Keratinocyte (primary cell): ENCODE measurements around the gene FBXL2. TPM values are rescaled to one million over a fixed set of nuclear protein-coding genes. Genes with fewer than 3 reads are reported as not detected.

ENCODE experiments used
- DNase-seq: peaks from one replicate; pipeline ENCODE4 v3.0.0-alpha.2; 2011; ENCODE audit warnings: low read depth, missing footprints, low spot score
- FAIRE-seq: peaks from 2 replicates; lab custom pipeline; 2011; peaks lifted over from hg19 to GRCh38; lab: Jason Lieb, UNC
- H2AFZ ChIP-seq: 2 replicates; pipeline ENCODE4 v1.6.0; 2012; ENCODE audit warnings: low read length, control low read depth, inconsistent platforms; ENCODE audit not compliant: control insufficient read depth
- H3K27ac ChIP-seq: 2 replicates; pipeline ENCODE4 v1.5.1; 2011; ENCODE audit warnings: low read length; ENCODE audit not compliant: control insufficient read depth, insufficient read depth
- H3K27me3 ChIP-seq: 3 replicates; pipeline ENCODE4 v1.6.0; 2011; ENCODE audit warnings: low read length; ENCODE audit not compliant: control insufficient read depth, insufficient read depth; ENCODE audit errors: extremely low read depth
- H3K36me3 ChIP-seq, 2 experiments: 2 replicates in 1 of 2; 3 replicates in 1 of 2; pipeline ENCODE4 v1.5.1; 2011; ENCODE audit warnings: low read length in 2 of 2, mild to moderate bottlenecking in 1 of 2; ENCODE audit not compliant: control insufficient read depth in 2 of 2, insufficient read depth in 2 of 2; ENCODE audit errors: extremely low read depth in 1 of 2
- H3K4me1 ChIP-seq: 3 replicates; pipeline ENCODE4 v1.5.1; 2011; ENCODE audit warnings: low read length; ENCODE audit not compliant: control insufficient read depth, insufficient read depth; ENCODE audit errors: extremely low read depth
- H3K4me2 ChIP-seq: 3 replicates; pipeline ENCODE4 v1.6.0; 2011; ENCODE audit warnings: low read depth, low read length; ENCODE audit not compliant: control insufficient read depth, insufficient read depth; ENCODE audit errors: extremely low read depth
- H3K4me3 ChIP-seq, 3 experiments: fragments of 200-600 bp in 1 of 3; sonication (generic) in 1 of 3; 2 replicates in 2 of 3; 3 replicates in 1 of 3; pipeline ENCODE4 v1.5.1; 2011 to 2016; ENCODE audit warnings: low read length in 3 of 3, mild to moderate bottlenecking in 3 of 3, control low read depth in 2 of 3, inconsistent platforms in 1 of 3, low read depth in 1 of 3, mixed read lengths in 1 of 3, mixed run types in 1 of 3, moderate library complexity in 1 of 3; ENCODE audit not compliant: control insufficient read depth in 2 of 3, insufficient read depth in 2 of 3; ENCODE audit errors: extremely low read depth in 1 of 3
- H3K79me2 ChIP-seq: 2 replicates; pipeline ENCODE4 v1.6.0; 2012; ENCODE audit warnings: low read length; ENCODE audit not compliant: control insufficient read depth, insufficient read depth
- H3K9ac ChIP-seq: 3 replicates; pipeline ENCODE4 v1.6.0; 2011; ENCODE audit warnings: low read length; ENCODE audit not compliant: control insufficient read depth, insufficient read depth; ENCODE audit errors: extremely low read depth
- H3K9me1 ChIP-seq: 3 replicates; pipeline ENCODE4 v1.6.0; 2011; ENCODE audit warnings: low read length; ENCODE audit not compliant: control insufficient read depth, insufficient read depth; ENCODE audit errors: extremely low read depth
- H3K9me3 ChIP-seq: 2 replicates; pipeline ENCODE4 v1.5.1; 2012; ENCODE audit warnings: low read depth, low read length; ENCODE audit not compliant: control insufficient read depth
- H4K20me1 ChIP-seq: 3 replicates; pipeline ENCODE4 v1.6.0; 2011; ENCODE audit warnings: low read length; ENCODE audit not compliant: control insufficient read depth, insufficient read depth; ENCODE audit errors: extremely low read depth
- CTCF ChIP-seq, 3 experiments: IDR thresholded peaks in 1 of 3; conservative IDR thresholded peaks in 1 of 3; optimal IDR thresholded peaks in 1 of 3; 2 replicates in 2 of 3; 3 replicates in 1 of 3; pipeline versions ENCODE3 to v1.5.1; 2011; ENCODE audit warnings: low read length in 3 of 3, mild to moderate bottlenecking in 3 of 3, moderate library complexity in 2 of 3, control low read depth in 1 of 3, inconsistent platforms in 1 of 3; ENCODE audit not compliant: insufficient read depth in 2 of 3; ENCODE audit errors: extremely low read depth in 1 of 3
- EZH2 ChIP-seq: IDR thresholded peaks from one replicate; pipeline ENCODE4 v1.6.1; 2012; ENCODE audit warnings: inconsistent platforms, mild to moderate bottlenecking, low read length, moderate library complexity
- dilution Hi-C: fragments of 300-500 bp; cut with MboI; formaldehyde crosslinking; loops from one replicate; pipeline ENCODE4 v1.7.0; 2020; ENCODE audit warnings: low sequenced_read_pairs; ENCODE audit not compliant: extremely low pct_ligation_motif_present
- polyA plus RNA-seq, 5 experiments: library from polyadenylated mRNA; depleted of rRNA in 3 of 5; stranded (reverse) in 3 of 5; stranded (forward) in 1 of 5; unstranded in 1 of 5; fragments of >200 nt; gene quantifications; 1 replicate in 1 of 5; 2 replicates in 3 of 5; 3 replicates in 1 of 5; pipeline versions ENCODE4 v1.2.1 to v1.2.3, GENCODE V29; 2011 to 2012; ENCODE audit warnings: missing spikeins in 2 of 5, low read depth in 1 of 5, low replicate concordance in 1 of 5

FBXL2 gene
- polyA plus RNA-seq, 1 donor (not counting 4 experiments of a cell fraction or from before 2014, with no cell fraction given): 25.9 TPM

DNA sequence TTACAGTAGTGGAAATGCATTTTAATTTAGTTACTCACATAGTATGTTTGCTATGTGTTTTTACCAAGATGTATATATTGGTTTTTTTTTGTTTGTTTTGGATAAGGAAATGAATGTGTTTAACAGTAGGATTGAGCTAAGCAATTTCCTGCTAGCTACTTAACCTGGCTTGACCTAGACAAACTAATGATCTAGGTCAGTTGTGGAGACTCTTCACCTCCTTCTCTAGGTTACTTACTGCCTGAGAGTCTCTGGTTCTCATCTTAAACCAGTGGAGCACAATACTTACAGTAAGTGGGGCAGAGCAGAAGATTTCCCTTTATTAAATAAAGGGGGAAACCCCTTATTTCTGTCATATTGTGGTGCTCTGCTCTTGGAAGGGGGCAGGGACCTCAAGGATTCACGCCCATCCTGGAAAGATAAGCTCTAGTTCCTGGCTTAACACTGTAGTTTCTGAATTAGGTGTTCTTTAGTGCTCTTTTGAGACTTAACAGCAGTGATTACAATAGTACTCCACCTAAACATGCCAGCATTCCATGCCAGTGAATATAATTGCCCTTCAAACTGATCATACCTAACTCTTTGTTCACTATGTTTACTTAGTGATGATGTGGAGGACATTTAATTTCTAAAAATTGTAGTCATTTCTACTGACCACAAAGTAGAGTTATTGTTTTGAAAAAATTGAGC is 83.0 kb downstream of the FBXL2 start:
- H3K4me1 ChIP-seq: peaks cover 27% of the 10 kb centered on the region
- peak; percentile 71 for DNase-seq
- peak overlapping the region; percentile 56 for H3K27ac ChIP-seq
- H3K36me3 ChIP-seq: peaks cover 0 to 4% of the 10 kb centered on the region in 2 experiments
- no peaks in the 10 kb centered on the region for H3K9me1 ChIP-seq
- H3K4me3 ChIP-seq: peak overlapping the region in 2 of 3 experiments; percentile 2 to 36
- H3K79me2 ChIP-seq: peaks cover 7% of the 10 kb centered on the region
- peak overlapping the region; percentile 70 for H3K4me2 ChIP-seq
- dilution Hi-C loops: no loop called here
- H3K9ac ChIP-seq: peak overlapping the region; percentile 10
- TF ChIP-seq CTCF (optimal IDR thresholded peaks at IDR 0.05 in 1 of 3, IDR thresholded peaks at IDR 0.05 in 1 of 3, conservative IDR thresholded peaks at IDR 0.05 in 1 of 3; ENCODE audit: extremely low read depth in 1 of 3, insufficient read depth in 2 of 3, low read length in 3 of 3): no peak
- no peak for TF ChIP-seq EZH2
- H4K20me1 ChIP-seq: no peaks in the 10 kb centered on the region
- H2AFZ ChIP-seq: peak overlapping the region; percentile 24
- H3K27me3 ChIP-seq: no peaks in the 10 kb centered on the region
- FAIRE-seq: peak; percentile 90
- no peaks in the 10 kb centered on the region for H3K9me3 ChIP-seq

DNA sequence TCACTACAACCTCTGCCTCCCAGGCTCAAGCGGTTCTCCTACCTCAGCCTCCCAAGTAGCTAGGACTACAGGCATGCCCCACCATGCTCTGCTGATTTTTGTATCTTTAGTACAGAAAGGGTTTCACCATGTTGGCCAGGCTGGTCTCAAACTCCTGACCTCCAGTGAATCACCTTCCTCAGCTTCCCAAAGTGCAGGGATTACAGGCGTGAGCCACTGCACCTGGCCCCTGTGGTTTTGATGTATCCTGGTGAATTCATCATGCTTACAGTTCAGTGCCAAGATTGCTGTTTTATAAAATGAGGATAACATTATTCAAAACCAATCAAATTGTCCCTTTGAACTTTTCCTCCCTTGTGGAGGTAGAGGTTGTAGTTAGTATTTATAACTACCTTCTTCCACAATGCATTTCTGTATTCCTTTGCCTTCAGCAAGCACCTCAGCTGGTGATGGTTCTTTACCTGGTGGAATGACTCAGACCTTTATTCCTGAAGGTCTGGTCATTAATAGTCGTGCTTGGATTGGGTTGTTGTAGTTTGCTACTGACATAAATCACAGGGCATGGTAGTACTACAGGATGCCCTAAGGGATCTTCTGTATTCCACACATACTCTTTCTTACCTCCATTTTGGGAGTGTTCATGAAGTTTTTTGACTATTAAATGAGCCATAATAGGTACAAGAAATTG is 86.0 kb downstream of the FBXL2 start:
- peaks cover 0 to 11% of the 10 kb centered on the region in 2 experiments for H3K36me3 ChIP-seq
- DNase-seq (peak; percentile 58), FAIRE-seq (peak; percentile 95)
- peaks cover 23% of the 10 kb centered on the region for H3K4me1 ChIP-seq
- peak overlapping the region; percentile 28 for H3K4me2 ChIP-seq
- no peak overlapping the region for H2AFZ ChIP-seq
- no peaks in the 10 kb centered on the region for H4K20me1 ChIP-seq
- no peaks in the 10 kb centered on the region for H3K9me1 ChIP-seq
- H3K9ac ChIP-seq: no peak overlapping the region
- H3K79me2 ChIP-seq: no peaks in the 10 kb centered on the region
- H3K27me3 ChIP-seq: no peaks in the 10 kb centered on the region
- H3K9me3 ChIP-seq: no peaks in the 10 kb centered on the region
- no peak for TF ChIP-seq CTCF (optimal IDR thresholded peaks at IDR 0.05 in 1 of 3, IDR thresholded peaks at IDR 0.05 in 1 of 3, conservative IDR thresholded peaks at IDR 0.05 in 1 of 3; ENCODE audit: extremely low read depth in 1 of 3, insufficient read depth in 2 of 3, low read length in 3 of 3)
- TF ChIP-seq EZH2: no peak
- no peak overlapping the region for H3K4me3 ChIP-seq
- dilution Hi-C loops: no loop called here
- peak overlapping the region; percentile 59 for H3K27ac ChIP-seq
